22Rv1 (cell line): Measurements from ENCODE around the gene TSPAN1.

ENCODE experiments used
- ZFX ChIP-seq: fragments of 450-650 bp; IDR thresholded peaks from 2 replicates; pipeline ENCODE4 v1.6.1; 2017; ENCODE audit warnings: antibody characterized with exemption, borderline replicate concordance
- TF ChIP-seq, protein P1 (sequence below): fragments of 450-650 bp; IDR thresholded peaks from 2 replicates; pipeline ENCODE4 v1.5.1; 2017; ENCODE audit warnings: mild to moderate bottlenecking

DNA sequence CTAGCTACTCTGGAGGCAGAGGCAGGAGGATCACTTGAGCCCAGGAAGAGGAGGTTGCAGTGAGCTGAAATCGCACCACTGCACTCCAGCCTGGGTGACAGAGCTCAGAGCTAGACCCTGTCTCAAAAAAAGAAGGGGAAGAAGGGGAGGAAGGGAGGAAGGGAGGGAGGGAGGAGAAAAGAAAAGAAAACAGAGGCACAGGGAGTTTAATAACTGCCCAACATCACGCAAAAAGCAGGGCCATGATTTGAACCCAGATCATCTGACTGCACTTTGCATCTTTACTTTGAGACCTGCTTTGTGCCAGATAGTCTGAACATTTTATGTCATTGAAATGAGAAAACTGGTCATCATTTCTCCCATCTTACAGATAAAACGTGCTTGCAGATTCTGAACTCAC lies 30.3 kb downstream of the TSPAN1 start:
- TF ChIP-seq, protein P1, sequence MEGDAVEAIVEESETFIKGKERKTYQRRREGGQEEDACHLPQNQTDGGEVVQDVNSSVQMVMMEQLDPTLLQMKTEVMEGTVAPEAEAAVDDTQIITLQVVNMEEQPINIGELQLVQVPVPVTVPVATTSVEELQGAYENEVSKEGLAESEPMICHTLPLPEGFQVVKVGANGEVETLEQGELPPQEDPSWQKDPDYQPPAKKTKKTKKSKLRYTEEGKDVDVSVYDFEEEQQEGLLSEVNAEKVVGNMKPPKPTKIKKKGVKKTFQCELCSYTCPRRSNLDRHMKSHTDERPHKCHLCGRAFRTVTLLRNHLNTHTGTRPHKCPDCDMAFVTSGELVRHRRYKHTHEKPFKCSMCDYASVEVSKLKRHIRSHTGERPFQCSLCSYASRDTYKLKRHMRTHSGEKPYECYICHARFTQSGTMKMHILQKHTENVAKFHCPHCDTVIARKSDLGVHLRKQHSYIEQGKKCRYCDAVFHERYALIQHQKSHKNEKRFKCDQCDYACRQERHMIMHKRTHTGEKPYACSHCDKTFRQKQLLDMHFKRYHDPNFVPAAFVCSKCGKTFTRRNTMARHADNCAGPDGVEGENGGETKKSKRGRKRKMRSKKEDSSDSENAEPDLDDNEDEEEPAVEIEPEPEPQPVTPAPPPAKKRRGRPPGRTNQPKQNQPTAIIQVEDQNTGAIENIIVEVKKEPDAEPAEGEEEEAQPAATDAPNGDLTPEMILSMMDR: no peak
- TF ChIP-seq ZFX: no peak
